GM12878 (cell line): ENCODE results near the gene RBM19. TPM values are rescaled to one million over a fixed set of nuclear protein-coding genes. Genes with fewer than 3 reads are reported as not detected.

Source experiments
- ATAC-seq: fragments of 200-7000 bp; cut with Tn5 transposase; 3 replicates; pipeline ENCODE4 v1.9.1; 2020; ENCODE audit warnings: mild to moderate bottlenecking, moderate library complexity
- BruUV-seq: library from RNA; stranded (reverse); fragments of 400-500 nt; replicated peaks from 2 replicates; lab custom pipeline; 2021; lab: Mats Ljungman, UMichigan
- CTCF ChIA-PET: fragments of 300-600 bp; sonication (Branson Sonifier 250); formaldehyde crosslinking; extraction: SDS; loops from one replicate; lab custom pipeline; 2021; ENCODE audit warnings: inconsistent platforms; lab: Yijun Ruan, JAX
- POLR2A ChIA-PET: fragments of 350-600 bp; formaldehyde crosslinking; extraction: SDS; loops from one replicate; lab custom pipeline; 2021; ENCODE audit warnings: inconsistent platforms; lab: Charles Lee
- RAD21 ChIA-PET: fragments of 300-600 bp; sonication (Branson Sonifier 250); formaldehyde crosslinking; loops from one replicate; lab custom pipeline; 2023; ENCODE audit warnings: antibody characterized with exemption; ENCODE audit not compliant: unreplicated experiment; lab: Charles Lee
- SMC1A ChIA-PET: fragments of 300-600 bp; sonication (Branson Sonifier 250); formaldehyde crosslinking; loops from one replicate; lab custom pipeline; 2023; ENCODE audit not compliant: unreplicated experiment, uncharacterized antibody; lab: Charles Lee
- DNase-seq: peaks from one replicate; pipeline ENCODE4 v3.0.0-alpha.2; 2011; ENCODE audit warnings: low read depth, low spot score
- FAIRE-seq: peaks from 3 replicates; lab custom pipeline; 2011; peaks lifted over from hg19 to GRCh38; lab: Jason Lieb, UNC
- H2AFZ ChIP-seq: 2 replicates; pipeline ENCODE4 v1.6.0; 2011; ENCODE audit warnings: low read depth, low read length, control low read depth; ENCODE audit not compliant: control insufficient read depth
- H3K27ac ChIP-seq: 2 replicates; pipeline ENCODE4 v1.5.1; 2011; ENCODE audit warnings: control low read depth; ENCODE audit not compliant: control insufficient read depth, insufficient read depth
- H3K27me3 ChIP-seq, 2 experiments: replicated peaks in 1 of 2; 2 replicates each; pipeline versions ENCODE4 v1.6.0 to v1.6.1; 2011; ENCODE audit warnings: low read length in 1 of 2; ENCODE audit not compliant: control insufficient read depth in 2 of 2, insufficient read depth in 2 of 2
- H3K36me3 ChIP-seq, 2 experiments: 2 replicates each; pipeline ENCODE4 v1.5.1; 2011; ENCODE audit warnings: low read length in 1 of 2; ENCODE audit not compliant: control insufficient read depth in 2 of 2, insufficient read depth in 2 of 2
- H3K4me1 ChIP-seq: 2 replicates; pipeline ENCODE4 v1.6.1; 2011; ENCODE audit warnings: mild to moderate bottlenecking, low read length, moderate library complexity, mixed read lengths; ENCODE audit not compliant: control insufficient read depth, insufficient read depth
- H3K4me2 ChIP-seq: 2 replicates; pipeline ENCODE4 v1.6.0; 2011; ENCODE audit warnings: control low read depth; ENCODE audit not compliant: control insufficient read depth, insufficient read depth
- H3K4me3 ChIP-seq: fragments of 200-600 bp; sonication (generic); 2 replicates; pipeline ENCODE4 v1.5.1; 2016
- H3K79me2 ChIP-seq: 2 replicates; pipeline ENCODE4 v1.6.0; 2011; ENCODE audit warnings: low read length; ENCODE audit not compliant: control insufficient read depth, insufficient read depth
- H3K9ac ChIP-seq: 2 replicates; pipeline ENCODE4 v1.8.0; 2011; ENCODE audit warnings: low read length, control low read depth, mixed read lengths; ENCODE audit not compliant: control insufficient read depth, insufficient read depth
- H3K9me3 ChIP-seq: replicated peaks from 3 replicates; pipeline ENCODE4 v1.5.1; 2011; ENCODE audit warnings: mild to moderate bottlenecking, low read length; ENCODE audit not compliant: control insufficient read depth, insufficient read depth
- H4K20me1 ChIP-seq: 2 replicates; pipeline ENCODE4 v1.6.0; 2011; ENCODE audit not compliant: control insufficient read depth, insufficient read depth
- ASH2L ChIP-seq: fragments of 300-600, 200-600 bp; sonication (generic); IDR thresholded peaks from 2 replicates; pipeline ENCODE4 v1.6.1; 2017; ENCODE audit warnings: low read depth, mild to moderate bottlenecking, borderline replicate concordance
- HDAC2 ChIP-seq: fragments of 200-600 bp; sonication (generic); IDR thresholded peaks from 2 replicates; pipeline ENCODE4 v1.6.1; 2017
- MXI1 ChIP-seq: fragments of 150-350 bp; IDR thresholded peaks from 2 replicates; pipeline ENCODE4 v1.6.1; 2011; ENCODE audit warnings: low read depth, mild to moderate bottlenecking, inconsistent platforms, low read length, improper control_type of control experiment
- WGBS: methylation state at CpG from one replicate; pipeline ENCODE4 v1.1.6; 2016; ENCODE audit warnings: low lambda C conversion rate; ENCODE audit not compliant: insufficient replicate concordance, insufficient coverage; ENCODE audit errors: missing lambda C conversion rate; 5-methylcytosine and 5-hydroxymethylcytosine counted together
- in situ Hi-C: fragments of 300-500 bp; cut with MboI; formaldehyde crosslinking; loops from 9 replicates; pipeline ENCODE4 v1.14.3; 2018; ENCODE audit warnings: mixed read lengths
- intact Hi-C: fragments of 100-400 bp; cut with micrococcal nuclease; formaldehyde crosslinking; loops from one replicate; pipeline ENCODE4 v1.14.2; 2022; ENCODE audit not compliant: unreplicated experiment
- polyA plus RNA-seq, 11 experiments: library from polyadenylated mRNA; depleted of rRNA in 4 of 11; unstranded in 6 of 11; stranded (reverse) in 5 of 11; fragments of >200 nt; fragmentation: Nextera tagmentation in 4 of 11; fragmentation: Illumina TruSeq in 1 of 11; extraction: Ambion mirVana in 4 of 11; extraction: Trizol in 1 of 11; gene quantifications; 1 replicate in 1 of 11; 2 replicates in 10 of 11; pipeline versions ENCODE4 v1.2.1 to v1.2.3, GENCODE V29; 2011 to 2016; ENCODE audit warnings: inconsistent platforms in 2 of 11, missing spikeins in 2 of 11, low read depth in 1 of 11
- total RNA-seq, 4 experiments: library from RNA; depleted of rRNA in 3 of 4; stranded (reverse); fragments of >200 nt in 3 of 4; fragmentation: Illumina TruSeq in 1 of 4; extraction: Trizol in 1 of 4; gene quantifications; 2 replicates each; pipeline versions ENCODE4 v1.2.1 to v1.2.3, GENCODE V29; 2013 to 2021
- TF ChIP-seq, protein P1 (sequence below): fragments of 450-650 bp; IDR thresholded peaks from 2 replicates; pipeline ENCODE4 v1.6.1; 2017; ENCODE audit warnings: low read depth, mild to moderate bottlenecking, moderate library complexity

RBM19 gene
- total and polyA plus RNA-seq, 10 of the 15 experiments (the other 5 are each of a cell fraction or from before 2014, with no cell fraction given): 4.2 to 42.9 (median 28.4) TPM

DNA sequence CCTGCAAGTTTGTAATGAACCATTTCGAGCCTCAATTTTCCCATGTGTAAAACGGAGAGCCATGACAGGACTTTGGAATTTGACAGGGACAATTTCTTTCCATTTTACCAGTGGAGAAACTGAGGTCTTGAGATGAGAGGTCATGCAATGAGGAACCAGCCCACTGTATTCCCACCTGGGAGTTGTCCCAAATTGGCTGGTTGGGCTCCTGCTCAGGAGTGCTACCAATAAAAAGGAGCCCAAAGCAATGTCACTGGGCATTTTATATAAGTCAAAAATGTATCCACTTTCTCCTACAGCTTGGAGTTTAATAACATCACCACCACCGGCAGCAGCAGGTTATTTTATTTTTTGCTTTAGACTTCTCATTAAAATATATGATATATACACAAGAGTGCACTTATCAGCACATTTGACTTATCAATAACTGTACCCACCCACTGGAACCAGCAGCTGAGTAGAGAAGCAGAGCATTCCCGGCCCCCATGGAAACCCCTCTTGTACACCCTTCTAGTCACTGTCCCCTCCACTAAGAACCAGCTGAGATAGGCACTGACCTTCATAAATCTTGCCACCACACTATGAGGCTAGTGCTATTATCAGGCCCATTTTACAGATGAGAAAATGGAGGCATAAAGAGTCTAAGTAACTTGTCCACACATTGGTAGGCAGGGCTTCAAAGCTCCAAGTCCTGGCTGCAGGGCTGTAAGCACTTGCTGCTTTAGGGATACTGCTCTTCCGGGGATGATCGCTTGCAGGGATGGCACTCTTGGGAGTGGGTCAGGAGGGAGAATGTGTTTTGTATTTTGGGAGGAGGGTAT is 25.3 kb upstream of the RBM19 start:
- no peak overlapping the region for H3K4me3 ChIP-seq
- ATAC-seq (no peak), FAIRE-seq (no peak), DNase-seq (no peak)
- H3K4me2 ChIP-seq: no peak overlapping the region
- TF ChIP-seq HDAC2: no peak
- TF ChIP-seq, protein P1, sequence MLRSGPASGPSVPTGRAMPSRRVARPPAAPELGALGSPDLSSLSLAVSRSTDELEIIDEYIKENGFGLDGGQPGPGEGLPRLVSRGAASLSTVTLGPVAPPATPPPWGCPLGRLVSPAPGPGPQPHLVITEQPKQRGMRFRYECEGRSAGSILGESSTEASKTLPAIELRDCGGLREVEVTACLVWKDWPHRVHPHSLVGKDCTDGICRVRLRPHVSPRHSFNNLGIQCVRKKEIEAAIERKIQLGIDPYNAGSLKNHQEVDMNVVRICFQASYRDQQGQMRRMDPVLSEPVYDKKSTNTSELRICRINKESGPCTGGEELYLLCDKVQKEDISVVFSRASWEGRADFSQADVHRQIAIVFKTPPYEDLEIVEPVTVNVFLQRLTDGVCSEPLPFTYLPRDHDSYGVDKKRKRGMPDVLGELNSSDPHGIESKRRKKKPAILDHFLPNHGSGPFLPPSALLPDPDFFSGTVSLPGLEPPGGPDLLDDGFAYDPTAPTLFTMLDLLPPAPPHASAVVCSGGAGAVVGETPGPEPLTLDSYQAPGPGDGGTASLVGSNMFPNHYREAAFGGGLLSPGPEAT: no peak
- no peak for TF ChIP-seq ASH2L
- TF ChIP-seq MXI1: no peak
- no peak overlapping the region for H3K27ac ChIP-seq
- CTCF ChIA-PET: no interaction called here
- no peak overlapping the region for H3K9ac ChIP-seq
- no peaks in the 10 kb centered on the region; the same call in 2 of the 3 replicates for H3K9me3 ChIP-seq
- no TSS peak for BruUV-seq
- no peaks in the 10 kb centered on the region for H4K20me1 ChIP-seq
- H3K36me3 ChIP-seq: no peaks in the 10 kb centered on the region
- SMC1A ChIA-PET: no interaction called here
- no peaks in the 10 kb centered on the region for H3K79me2 ChIP-seq
- no peaks in the 10 kb centered on the region for H3K4me1 ChIP-seq
- 37% methylated on average over 6 of the region's 6 CpGs for WGBS
- no peak overlapping the region for H2AFZ ChIP-seq
- intact Hi-C loops (no loop called here), in situ Hi-C loops (no loop called here)
- peaks cover 0 to 6% of the 10 kb centered on the region in 2 experiments; a peak in 1 of 4 replicates for H3K27me3 ChIP-seq
- RAD21 ChIA-PET: no interaction called here
- POLR2A ChIA-PET: interaction anchor here (0.6 kb wide), 1 partner anchor 15 kb away, joined by 5 read pairs; no protein-coding TSS in a partner anchor
